Suprapubic skin (tissue), 4 donors: ENCODE measurements around the gene DYNLT5. TPM values are rescaled to one million over a fixed set of nuclear protein-coding genes. Genes with fewer than 3 reads are reported as not detected.
"Not testable (repeated sequence)": the region's sequence is repeated elsewhere in the genome, so short reads cannot be mapped to it uniquely, and the experiment has no call there.

Experiments
- DNase-seq, 2 donors: peaks; one replicate each; pipeline ENCODE4 v3.0.0-alpha.2; 2019; ENCODE audit warnings: low spot score in 2 of 2
- H3K27ac ChIP-seq: fragments of 200-600 bp; sonication (generic); one replicate; pipeline ENCODE4 v1.5.1; 2019
- H3K27me3 ChIP-seq: fragments of 200-600 bp; sonication (generic); one replicate; pipeline ENCODE4 v1.5.1; 2019
- H3K36me3 ChIP-seq: fragments of 200-600 bp; sonication (generic); one replicate; pipeline ENCODE4 v1.5.1; 2019
- H3K4me1 ChIP-seq: fragments of 200-600 bp; sonication (generic); one replicate; pipeline ENCODE4 v1.5.1; 2019
- H3K4me3 ChIP-seq: fragments of 200-600 bp; sonication (generic); one replicate; pipeline ENCODE4 v1.5.1; 2019; ENCODE audit warnings: mild to moderate bottlenecking
- H3K9me3 ChIP-seq: fragments of 200-600 bp; sonication (generic); one replicate; pipeline ENCODE4 v1.5.1; 2019
- EP300 ChIP-seq: sonication (generic); formaldehyde crosslinking; IDR thresholded peaks from one replicate; pipeline ENCODE4 v1.6.1; 2017; ENCODE audit warnings: antibody characterized with exemption
- POLR2A ChIP-seq, 2 donors: fragments of 450-650 bp; IDR thresholded peaks; one replicate each; pipeline ENCODE4 v1.6.1; 2017; ENCODE audit warnings: antibody characterized with exemption in 2 of 2, mild to moderate bottlenecking in 2 of 2, moderate library complexity in 2 of 2
- POLR2AphosphoS5 ChIP-seq, 3 donors: sonication (generic); formaldehyde crosslinking; IDR thresholded peaks; one replicate each; pipeline ENCODE4 v1.6.1; 2017; ENCODE audit warnings: antibody characterized with exemption in 3 of 3
- WGBS: methylation state at CpG from one replicate; pipeline ENCODE4 v1.1.5; 2018; 5-methylcytosine and 5-hydroxymethylcytosine counted together
- total RNA-seq, 4 donors: library from RNA; depleted of rRNA; stranded (reverse); fragments of >200 nt; gene quantifications; one replicate each; pipeline ENCODE4 v1.1.0, GENCODE V29; 2016
- TF ChIP-seq, protein P1 (sequence below), 2 donors: fragments of 200-600 bp in 1 of 2; fragments of 450-650 bp in 1 of 2; sonication (generic) in 1 of 2; IDR thresholded peaks; one replicate each; pipeline ENCODE4 v1.5.1; 2016 to 2019; ENCODE audit warnings: antibody characterized with exemption in 2 of 2, mild to moderate bottlenecking in 1 of 2, moderate library complexity in 1 of 2

The DYNLT5 gene
- total RNA-seq, 4 donors from 2014 or later = 1.1 to 2.6 TPM; not detected in 2

DNA sequence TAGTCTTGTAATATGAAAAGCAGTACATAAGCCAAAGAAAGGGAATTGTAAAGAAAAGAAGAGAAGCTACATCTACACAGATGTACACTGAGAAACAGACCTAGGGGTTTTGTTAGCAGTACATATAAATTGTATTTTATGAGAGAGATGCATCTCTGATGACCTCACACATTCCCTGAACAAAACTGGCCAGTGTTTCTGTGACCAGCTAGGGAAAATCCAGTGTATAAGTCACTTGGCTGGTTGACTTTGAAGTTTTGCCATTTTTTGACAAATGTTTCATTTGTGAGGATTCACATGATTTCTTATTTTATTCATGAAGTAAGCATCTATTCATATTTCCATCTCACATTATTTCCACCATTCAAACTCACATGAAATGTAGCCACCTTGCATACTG is 28.3 kb upstream of the DYNLT5 start:
- no peak for DNase-seq
- Histone ChIP-seq H3K27me3 (no peaks in the 10 kb centered on the region), H3K9me3 (no peaks in the 10 kb centered on the region), H3K27ac (no peak overlapping the region), H3K36me3 (no peaks in the 10 kb centered on the region), H3K4me1 (peaks cover 5% of the 10 kb centered on the region), H3K4me3 (no peak overlapping the region)
- TF ChIP-seq EP300 (no peak), POLR2A (IDR thresholded peaks at IDR 0.05) (no peak), POLR2AphosphoS5 (IDR thresholded peaks at IDR 0.05) (no peak)
- TF ChIP-seq, protein P1, sequence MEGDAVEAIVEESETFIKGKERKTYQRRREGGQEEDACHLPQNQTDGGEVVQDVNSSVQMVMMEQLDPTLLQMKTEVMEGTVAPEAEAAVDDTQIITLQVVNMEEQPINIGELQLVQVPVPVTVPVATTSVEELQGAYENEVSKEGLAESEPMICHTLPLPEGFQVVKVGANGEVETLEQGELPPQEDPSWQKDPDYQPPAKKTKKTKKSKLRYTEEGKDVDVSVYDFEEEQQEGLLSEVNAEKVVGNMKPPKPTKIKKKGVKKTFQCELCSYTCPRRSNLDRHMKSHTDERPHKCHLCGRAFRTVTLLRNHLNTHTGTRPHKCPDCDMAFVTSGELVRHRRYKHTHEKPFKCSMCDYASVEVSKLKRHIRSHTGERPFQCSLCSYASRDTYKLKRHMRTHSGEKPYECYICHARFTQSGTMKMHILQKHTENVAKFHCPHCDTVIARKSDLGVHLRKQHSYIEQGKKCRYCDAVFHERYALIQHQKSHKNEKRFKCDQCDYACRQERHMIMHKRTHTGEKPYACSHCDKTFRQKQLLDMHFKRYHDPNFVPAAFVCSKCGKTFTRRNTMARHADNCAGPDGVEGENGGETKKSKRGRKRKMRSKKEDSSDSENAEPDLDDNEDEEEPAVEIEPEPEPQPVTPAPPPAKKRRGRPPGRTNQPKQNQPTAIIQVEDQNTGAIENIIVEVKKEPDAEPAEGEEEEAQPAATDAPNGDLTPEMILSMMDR (IDR thresholded peaks at IDR 0.05) = no peak

DNA sequence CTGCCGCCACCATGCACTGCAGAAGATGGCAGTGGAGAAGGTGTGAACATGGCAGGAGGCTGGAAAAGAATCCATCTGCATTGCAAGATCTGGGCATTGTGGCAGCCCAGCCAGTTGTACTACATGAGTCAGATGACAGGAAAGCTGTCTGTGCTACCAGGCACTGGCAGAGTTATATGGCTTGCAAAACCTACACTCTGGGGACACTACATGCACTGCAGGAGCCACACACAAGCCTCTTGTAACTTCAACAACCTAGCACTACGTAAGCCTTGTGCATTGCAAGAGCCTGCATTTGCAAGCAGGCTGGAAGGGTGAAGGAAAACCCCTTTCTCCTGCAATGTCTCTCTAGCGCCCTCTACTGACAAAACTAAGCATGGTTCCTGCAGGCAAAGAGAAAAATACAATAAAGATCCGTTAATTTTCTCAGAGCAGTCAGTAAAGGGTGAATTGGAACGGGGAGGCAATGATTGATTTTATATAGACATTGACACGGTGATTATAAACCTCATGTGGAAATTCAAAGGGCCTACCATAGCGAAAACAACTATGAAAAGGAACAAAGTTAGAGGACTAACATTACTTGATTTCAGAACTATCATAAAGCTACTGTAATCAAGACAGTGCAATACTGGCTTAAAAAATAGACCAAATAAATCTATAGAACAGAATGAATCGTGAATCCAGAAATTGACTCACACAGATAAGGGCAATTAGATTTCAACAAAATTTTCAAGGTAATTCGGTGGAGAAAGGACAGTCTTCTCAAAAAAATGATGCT is 26.2 kb upstream of the DYNLT5 start:
- TF ChIP-seq, protein P1 (IDR thresholded peaks at IDR 0.05) = peak; percentile 53 to 92
- TF ChIP-seq POLR2A (IDR thresholded peaks at IDR 0.05) = no peak
- no peak for TF ChIP-seq EP300
- TF ChIP-seq POLR2AphosphoS5 (IDR thresholded peaks at IDR 0.05) = no peak
- WGBS = 24% methylated on average over 9 of the region's 9 CpGs
- H3K36me3 ChIP-seq = no peaks in the 10 kb centered on the region
- H3K27me3 ChIP-seq = no peaks in the 10 kb centered on the region
- H3K9me3 ChIP-seq = no peaks in the 10 kb centered on the region
- no peak overlapping the region for H3K27ac ChIP-seq
- no peak overlapping the region for H3K4me3 ChIP-seq
- peaks cover 5% of the 10 kb centered on the region for H3K4me1 ChIP-seq
- DNase-seq = peak in 1 of 2 donors; percentile 56

DNA sequence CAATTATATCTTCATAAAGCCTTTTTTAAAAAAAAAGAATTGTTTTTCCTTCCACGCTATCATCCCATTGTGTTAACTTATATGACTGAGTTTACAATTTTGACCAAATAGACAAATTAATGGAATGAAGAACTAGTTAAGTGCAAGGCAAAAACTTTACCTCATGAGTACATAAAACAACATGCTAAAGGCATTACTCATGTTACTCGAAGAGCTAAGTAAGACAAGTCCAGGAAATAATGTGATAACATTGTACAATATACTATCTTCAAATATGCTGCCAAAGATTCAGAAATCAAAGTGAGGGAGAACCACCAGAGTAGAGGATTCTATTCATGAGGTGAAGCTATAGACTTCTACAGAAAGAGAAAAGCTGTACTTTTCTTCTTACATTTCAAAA is 24.2 kb upstream of the DYNLT5 start:
- no peaks in the 10 kb centered on the region for H3K27me3 ChIP-seq
- H3K4me1 ChIP-seq = peaks cover 5% of the 10 kb centered on the region
- no peak overlapping the region for H3K27ac ChIP-seq
- TF ChIP-seq, protein P1 (IDR thresholded peaks at IDR 0.05) = no peak
- TF ChIP-seq POLR2AphosphoS5 (IDR thresholded peaks at IDR 0.05) (no peak), EP300 (no peak), POLR2A (IDR thresholded peaks at IDR 0.05) (no peak)
- no peaks in the 10 kb centered on the region for H3K36me3 ChIP-seq
- DNase-seq = no peak
- H3K4me3 ChIP-seq = no peak overlapping the region
- no peaks in the 10 kb centered on the region for H3K9me3 ChIP-seq
- 64% methylated on average over 2 of the region's 2 CpGs for WGBS

DNA sequence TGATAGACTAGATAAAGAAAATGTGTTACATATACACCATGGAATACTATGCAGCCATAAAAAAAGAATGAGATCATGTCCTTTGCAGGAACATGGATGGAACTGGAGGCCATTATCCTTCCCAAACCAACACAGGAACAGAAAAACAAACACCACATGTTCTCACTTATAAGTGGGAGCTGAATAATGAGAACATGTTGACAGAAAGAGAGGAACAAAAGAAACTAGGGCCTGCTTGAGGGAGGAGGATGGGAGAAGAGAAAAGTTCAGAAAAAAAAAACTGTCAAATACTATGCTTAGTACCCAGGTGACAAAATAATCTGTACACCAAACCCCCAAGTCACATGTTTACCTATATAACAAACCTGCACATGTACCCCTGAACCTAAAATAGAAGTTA is 23.5 kb upstream of the DYNLT5 start:
- H3K27ac ChIP-seq, H3K4me3 ChIP-seq, DNase-seq, H3K36me3 ChIP-seq, H3K27me3 ChIP-seq, H3K9me3 ChIP-seq, H3K4me1 ChIP-seq: not testable (repeated sequence)

DNA sequence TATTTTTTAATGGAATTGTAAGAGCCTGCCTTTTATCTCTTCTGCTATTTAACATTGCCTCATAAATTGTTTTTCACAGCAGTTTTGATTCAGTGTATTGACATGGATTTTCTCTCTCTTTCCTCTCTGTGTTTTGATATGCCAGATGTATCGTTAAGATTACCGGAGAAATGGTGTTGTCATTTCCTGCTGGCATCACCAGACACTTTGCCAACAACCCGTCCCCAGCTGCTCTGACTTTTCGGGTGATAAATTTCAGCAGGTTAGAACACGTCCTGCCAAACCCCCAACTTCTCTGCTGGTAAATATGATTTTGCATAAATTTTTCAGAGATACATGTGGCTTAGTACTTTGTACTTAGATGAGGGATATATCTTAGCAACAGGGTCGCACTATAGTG is 23.1 kb upstream of the DYNLT5 start:
- DNase-seq = no peak
- 30% methylated on average over 6 of the region's 6 CpGs for WGBS
- Histone ChIP-seq H3K4me3 (no peak overlapping the region), H3K36me3 (no peaks in the 10 kb centered on the region), H3K27ac (no peak overlapping the region), H3K9me3 (no peaks in the 10 kb centered on the region), H3K4me1 (peaks cover 5% of the 10 kb centered on the region), H3K27me3 (no peaks in the 10 kb centered on the region)
- no peak for TF ChIP-seq POLR2AphosphoS5 (IDR thresholded peaks at IDR 0.05)
- TF ChIP-seq, protein P1 (IDR thresholded peaks at IDR 0.05) = no peak
- no peak for TF ChIP-seq EP300
- no peak for TF ChIP-seq POLR2A (IDR thresholded peaks at IDR 0.05)

DNA sequence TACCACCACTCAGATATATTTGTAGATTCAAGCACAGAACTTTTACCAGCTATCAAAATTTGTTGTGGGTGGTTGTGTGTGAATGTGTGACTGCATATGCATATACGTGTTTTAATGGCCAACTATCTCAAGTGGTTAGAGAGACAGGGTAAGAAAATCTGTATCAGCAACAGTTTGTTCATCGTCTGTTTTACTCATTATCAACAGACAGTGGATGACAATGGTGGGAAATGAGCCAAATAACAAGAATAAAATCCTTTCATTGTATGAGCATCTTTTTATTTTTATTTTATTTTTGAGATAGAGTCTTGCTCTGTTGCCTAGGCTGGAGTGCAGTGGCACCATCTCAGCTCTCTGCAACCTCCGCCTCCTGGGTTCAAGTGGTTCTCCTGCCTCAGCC is 22.7 kb upstream of the DYNLT5 start:
- Histone ChIP-seq H3K36me3 (no peaks in the 10 kb centered on the region), H3K27me3 (no peaks in the 10 kb centered on the region), H3K27ac (no peak overlapping the region), H3K9me3 (no peaks in the 10 kb centered on the region), H3K4me1 (peaks cover 5% of the 10 kb centered on the region), H3K4me3 (no peak overlapping the region)
- no peak for DNase-seq
- TF ChIP-seq, protein P1 (IDR thresholded peaks at IDR 0.05) = no peak
- WGBS = 66% methylated on average over 3 of the region's 3 CpGs
